Measurements from ENCODE around the gene PARD6B. TPM values are rescaled to one million over a fixed set of nuclear protein-coding genes. Genes with fewer than 3 reads are reported as not detected.

PARD6B gene, protein sequence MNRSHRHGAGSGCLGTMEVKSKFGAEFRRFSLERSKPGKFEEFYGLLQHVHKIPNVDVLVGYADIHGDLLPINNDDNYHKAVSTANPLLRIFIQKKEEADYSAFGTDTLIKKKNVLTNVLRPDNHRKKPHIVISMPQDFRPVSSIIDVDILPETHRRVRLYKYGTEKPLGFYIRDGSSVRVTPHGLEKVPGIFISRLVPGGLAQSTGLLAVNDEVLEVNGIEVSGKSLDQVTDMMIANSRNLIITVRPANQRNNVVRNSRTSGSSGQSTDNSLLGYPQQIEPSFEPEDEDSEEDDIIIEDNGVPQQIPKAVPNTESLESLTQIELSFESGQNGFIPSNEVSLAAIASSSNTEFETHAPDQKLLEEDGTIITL
- total RNA-seq (1 to 10 TPM; 2.5 to 5.2 (median 3.5) TPM), polyA plus RNA-seq (0.93 TPM)
- long read RNA-seq, donor 1, full-length matches to known transcripts = 3 of 3 reads
- long read RNA-seq, donor 1, partial matches to known transcripts = 0 of 3 reads
- long read RNA-seq, donor 1, other reads (novel, unspliced or antisense) = 0 of 3 reads
- long read RNA-seq, donor 2 = 0 reads
- long read RNA-seq, donor 3, partial matches to known transcripts = 0 of 2 reads
- long read RNA-seq, donor 3, other reads (novel, unspliced or antisense) = 2 of 2 reads
- long read RNA-seq, donor 4, full-length matches to known transcripts = 1 of 1 reads
- long read RNA-seq, donor 4, partial matches to known transcripts = 0 of 1 reads
- long read RNA-seq, donor 4, other reads (novel, unspliced or antisense) = 0 of 1 reads

DNA sequence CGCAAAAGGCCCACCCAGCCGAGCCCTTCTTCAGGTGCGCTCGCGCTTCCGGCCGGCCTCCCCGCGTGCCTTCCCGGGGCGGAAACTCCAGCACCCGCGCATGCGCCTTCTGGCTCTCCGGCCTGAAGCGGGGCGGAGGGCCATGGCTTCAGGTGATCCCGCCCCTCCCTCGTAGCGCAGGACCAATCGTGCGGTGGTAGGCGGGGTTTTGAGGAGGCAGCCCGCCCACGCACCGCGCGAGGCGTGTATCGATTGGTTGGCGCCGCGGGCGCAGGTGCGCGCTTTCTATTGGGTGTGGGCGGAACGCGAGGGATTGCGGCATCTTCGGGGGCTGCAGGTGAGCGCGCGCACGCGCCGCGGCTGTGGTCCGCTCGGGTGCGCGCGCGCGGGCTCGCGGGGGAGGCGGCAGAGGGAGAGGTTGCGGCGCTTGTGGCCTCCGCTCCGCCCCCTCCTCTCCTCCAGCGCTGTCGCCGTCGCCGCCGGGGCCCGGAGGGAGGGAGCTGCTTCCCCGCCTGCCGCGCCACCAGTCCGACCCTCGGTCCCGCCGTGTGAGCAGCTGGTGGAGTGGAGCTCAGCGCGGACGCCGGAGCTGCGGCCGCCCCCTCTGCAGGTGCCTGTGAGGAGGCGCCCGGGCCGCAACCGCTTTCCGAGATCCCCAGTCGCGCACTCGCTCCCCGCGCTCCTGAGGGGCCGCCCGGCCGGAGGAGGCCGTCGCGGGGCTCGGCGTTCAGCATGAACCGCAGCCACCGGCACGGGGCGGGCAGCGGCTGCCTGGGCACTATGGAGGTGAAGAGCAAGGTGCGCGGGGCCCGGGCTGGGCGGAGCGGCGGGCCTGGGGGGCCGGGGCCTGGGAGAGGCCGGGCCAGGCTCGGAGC is at the start of gene PARD6B:
Gene PARD6B, plus strand, starts transcription at position 526 of the 875 bp plus-strand sequence. Its CDS starts 207 bp downstream, at position 733.
- intact Hi-C loops (cut with DNase I) = loop anchor here in 1 of 4 donors (10.0 kb wide), 1 partner anchor 546 kb away; no protein-coding TSS in a partner anchor
- peak within 1 kb of the TSS; percentile 69 for H3K27ac ChIP-seq (ENCODE audit: low read length)
- WGBS = under 1% methylated on average over 114 of the region's 114 CpGs

DNA sequence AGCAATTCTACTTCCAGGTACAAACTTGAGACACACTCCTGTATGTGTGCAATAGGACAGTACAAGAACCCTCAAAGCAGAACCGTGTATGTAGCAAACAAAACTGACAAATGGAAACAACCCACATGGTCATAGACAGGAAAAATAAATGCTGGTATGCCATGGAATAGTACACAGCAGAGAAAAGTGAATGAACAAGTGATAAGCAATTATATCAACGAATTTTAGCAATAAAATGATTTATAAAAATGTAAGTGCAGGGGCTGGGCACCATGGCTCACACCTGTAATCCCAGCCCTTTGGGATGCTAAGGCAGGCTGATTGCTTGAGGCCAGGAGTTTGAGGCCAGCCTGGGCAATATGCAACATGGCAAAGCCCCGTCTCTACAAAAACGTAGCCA is 49.3 kb upstream of the PARD6B start:
- no peak for DNase-seq

More for the DNA sequence above, at the start of gene PARD6B:
- no peaks in the 10 kb centered on the region for H3K4me1 ChIP-seq (ENCODE audit: control insufficient read depth, insufficient read depth, low read length)
- no peaks in the 10 kb centered on the region for H3K27me3 ChIP-seq (ENCODE audit: control insufficient read depth, insufficient read depth)
- peak within 1 kb of the TSS; percentile 63 for H3K4me3 ChIP-seq (ENCODE audit: low read length)
- H3K9me3 ChIP-seq (ENCODE audit: control insufficient read depth, low read length) = no peaks in the 10 kb centered on the region
- DNase-seq (peak; percentile 94 to 98 (median 98)), ATAC-seq (peak; percentile 98)

DNA sequence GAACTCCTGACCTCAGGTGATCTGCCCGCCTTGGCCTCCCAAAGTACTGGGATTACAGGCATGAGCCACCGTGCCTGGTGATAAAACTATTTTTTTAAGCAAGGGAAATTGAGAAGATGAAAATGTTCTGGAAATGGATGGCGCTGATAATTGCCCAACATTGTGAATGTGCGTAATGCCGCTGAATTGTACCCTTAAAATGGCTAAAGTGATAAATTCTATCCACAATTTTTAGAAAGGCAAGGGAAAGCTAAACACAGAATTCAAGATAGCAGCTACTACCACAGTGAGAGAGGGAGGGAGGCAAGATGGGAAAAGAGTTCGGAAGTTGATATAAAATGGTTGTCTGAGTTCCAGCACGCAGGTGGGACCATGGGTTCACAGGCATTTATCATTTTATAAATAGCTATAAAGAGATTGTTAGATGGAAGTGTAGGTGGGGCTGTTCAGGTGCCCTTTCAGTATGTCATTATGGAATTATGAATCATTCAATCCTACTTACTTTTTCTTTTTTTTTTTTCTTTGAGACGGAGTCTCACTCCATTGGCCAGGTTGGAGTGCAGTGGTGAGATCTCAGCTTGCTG is 48.3 kb upstream of the PARD6B start:
- WGBS = 88% methylated on average over 8 of the region's 8 CpGs
- DNase-seq = no peak
- Histone ChIP-seq H3K4me1 (ENCODE audit: control insufficient read depth, insufficient read depth, low read length) (peaks cover 6% of the 10 kb centered on the region), H3K9me3 (ENCODE audit: control insufficient read depth, low read length) (no peaks in the 10 kb centered on the region), H3K27ac (ENCODE audit: low read length) (no peak overlapping the region), H3K4me3 (ENCODE audit: low read length) (no peak overlapping the region), H3K27me3 (ENCODE audit: control insufficient read depth, insufficient read depth) (no peaks in the 10 kb centered on the region)
- intact Hi-C loops (cut with DNase I) = no loop called here
- no peak for ATAC-seq

More for the DNA sequence above, 49.3 kb upstream of the PARD6B start:
- ATAC-seq = no peak
- Histone ChIP-seq H3K27ac (ENCODE audit: low read length) (no peak overlapping the region), H3K4me3 (ENCODE audit: low read length) (no peak overlapping the region), H3K4me1 (ENCODE audit: control insufficient read depth, insufficient read depth, low read length) (peaks cover 6% of the 10 kb centered on the region), H3K9me3 (ENCODE audit: control insufficient read depth, low read length) (no peaks in the 10 kb centered on the region), H3K27me3 (ENCODE audit: control insufficient read depth, insufficient read depth) (no peaks in the 10 kb centered on the region)
- intact Hi-C loops (cut with DNase I) = no loop called here
- 86% methylated on average over 4 of the region's 4 CpGs for WGBS

DNA sequence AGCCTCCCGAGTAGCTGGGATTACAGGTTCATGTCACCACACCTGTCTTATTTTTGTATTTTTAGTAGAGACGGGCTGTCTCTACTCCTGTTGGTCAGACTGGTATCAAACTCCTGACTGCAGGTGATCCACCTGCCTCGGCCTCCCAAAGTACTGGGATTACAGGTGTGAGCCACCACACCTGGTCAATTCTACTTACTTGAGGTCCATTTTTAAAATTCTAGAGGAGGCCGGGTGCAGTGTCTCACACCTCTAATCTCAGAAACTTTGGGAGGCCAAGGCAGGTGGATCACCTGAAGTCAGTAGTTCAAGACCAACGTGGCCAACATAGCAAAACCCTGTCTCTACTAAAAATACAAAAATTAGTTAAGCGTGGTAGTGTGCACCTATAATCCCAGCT is 47.8 kb upstream of the PARD6B start:
- no peaks in the 10 kb centered on the region for H3K9me3 ChIP-seq (ENCODE audit: control insufficient read depth, low read length)
- no peaks in the 10 kb centered on the region for H3K27me3 ChIP-seq (ENCODE audit: control insufficient read depth, insufficient read depth)
- H3K27ac ChIP-seq (ENCODE audit: low read length) = no peak overlapping the region
- H3K4me1 ChIP-seq (ENCODE audit: control insufficient read depth, insufficient read depth, low read length) = peaks cover 6% of the 10 kb centered on the region
- DNase-seq (no peak), ATAC-seq (no peak)
- 92% methylated on average over 6 of the region's 6 CpGs for WGBS
- H3K4me3 ChIP-seq (ENCODE audit: low read length) = no peak overlapping the region
- intact Hi-C loops (cut with DNase I) = no loop called here

DNA sequence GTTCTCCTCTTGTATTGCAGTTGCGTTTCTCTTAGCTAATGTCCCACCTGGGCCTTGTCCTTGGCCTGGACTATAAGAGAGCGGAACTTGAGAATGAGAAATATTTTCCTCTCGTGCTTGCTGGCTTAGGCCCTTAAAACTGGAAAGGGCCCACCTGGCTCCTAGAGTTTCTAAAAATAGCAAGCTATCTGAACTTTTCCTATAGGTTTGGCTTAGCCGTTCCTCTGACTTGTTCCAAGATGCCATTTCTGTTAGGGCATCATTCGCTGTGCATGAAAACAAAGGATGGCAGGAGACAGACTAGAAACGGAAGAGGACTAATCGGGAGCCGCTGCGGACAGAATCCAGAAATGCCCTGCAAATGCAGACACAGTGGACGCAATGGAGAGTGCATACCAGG is 44.6 kb upstream of the PARD6B start:
- H3K4me1 ChIP-seq (ENCODE audit: control insufficient read depth, insufficient read depth, low read length) = no peaks in the 10 kb centered on the region
- DNase-seq = no peak
- no peak overlapping the region for H3K27ac ChIP-seq (ENCODE audit: low read length)
- WGBS = 82% methylated on average over 10 of the region's 10 CpGs
- intact Hi-C loops (cut with DNase I) = no loop called here
- H3K27me3 ChIP-seq (ENCODE audit: control insufficient read depth, insufficient read depth) = no peaks in the 10 kb centered on the region
- no peak overlapping the region for H3K4me3 ChIP-seq (ENCODE audit: low read length)
- no peak for ATAC-seq
- H3K9me3 ChIP-seq (ENCODE audit: control insufficient read depth, low read length) = no peaks in the 10 kb centered on the region

DNA sequence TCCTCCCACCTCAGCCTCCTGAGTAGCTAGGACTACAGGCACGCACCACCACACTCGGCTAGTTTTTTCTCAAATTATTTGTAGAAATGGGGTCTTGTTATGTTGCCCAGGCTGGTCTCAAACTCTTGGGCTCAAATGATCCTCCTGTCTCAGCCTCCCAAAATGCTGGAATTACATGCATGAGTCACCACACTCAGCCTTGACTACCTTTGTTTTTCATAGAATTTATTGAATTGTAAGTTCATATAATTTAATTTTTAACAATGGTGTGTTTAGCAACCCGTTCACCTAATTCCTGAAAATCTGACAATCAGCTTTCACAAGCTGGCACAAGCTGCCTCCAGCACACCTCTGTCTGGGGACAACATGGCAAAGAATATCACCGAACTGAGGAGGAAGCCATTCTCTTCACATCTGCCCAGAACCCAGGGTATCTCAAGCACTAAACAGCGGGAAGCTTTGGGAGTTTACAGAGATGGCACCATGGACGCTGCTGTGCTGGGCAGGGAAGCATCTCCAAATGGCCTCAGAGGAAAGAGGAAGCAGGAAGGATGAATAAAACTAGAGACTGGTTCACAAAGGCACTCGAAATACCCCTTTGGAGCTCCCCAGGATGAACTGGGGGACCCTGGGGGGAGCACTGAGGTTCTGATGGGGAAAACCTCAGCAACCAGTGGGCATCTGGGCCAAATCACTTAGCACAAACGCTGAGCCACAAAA is 43.0 kb upstream of the PARD6B start:
- 88% methylated on average over 8 of the region's 8 CpGs for WGBS
- intact Hi-C loops (cut with DNase I) = no loop called here
- no peaks in the 10 kb centered on the region for H3K9me3 ChIP-seq (ENCODE audit: control insufficient read depth, low read length)
- DNase-seq (no peak), ATAC-seq (no peak)
- no peak overlapping the region for H3K27ac ChIP-seq (ENCODE audit: low read length)
- H3K4me3 ChIP-seq (ENCODE audit: low read length) = no peak overlapping the region
- no peaks in the 10 kb centered on the region for H3K27me3 ChIP-seq (ENCODE audit: control insufficient read depth, insufficient read depth)
- H3K4me1 ChIP-seq (ENCODE audit: control insufficient read depth, insufficient read depth, low read length) = no peaks in the 10 kb centered on the region

DNA sequence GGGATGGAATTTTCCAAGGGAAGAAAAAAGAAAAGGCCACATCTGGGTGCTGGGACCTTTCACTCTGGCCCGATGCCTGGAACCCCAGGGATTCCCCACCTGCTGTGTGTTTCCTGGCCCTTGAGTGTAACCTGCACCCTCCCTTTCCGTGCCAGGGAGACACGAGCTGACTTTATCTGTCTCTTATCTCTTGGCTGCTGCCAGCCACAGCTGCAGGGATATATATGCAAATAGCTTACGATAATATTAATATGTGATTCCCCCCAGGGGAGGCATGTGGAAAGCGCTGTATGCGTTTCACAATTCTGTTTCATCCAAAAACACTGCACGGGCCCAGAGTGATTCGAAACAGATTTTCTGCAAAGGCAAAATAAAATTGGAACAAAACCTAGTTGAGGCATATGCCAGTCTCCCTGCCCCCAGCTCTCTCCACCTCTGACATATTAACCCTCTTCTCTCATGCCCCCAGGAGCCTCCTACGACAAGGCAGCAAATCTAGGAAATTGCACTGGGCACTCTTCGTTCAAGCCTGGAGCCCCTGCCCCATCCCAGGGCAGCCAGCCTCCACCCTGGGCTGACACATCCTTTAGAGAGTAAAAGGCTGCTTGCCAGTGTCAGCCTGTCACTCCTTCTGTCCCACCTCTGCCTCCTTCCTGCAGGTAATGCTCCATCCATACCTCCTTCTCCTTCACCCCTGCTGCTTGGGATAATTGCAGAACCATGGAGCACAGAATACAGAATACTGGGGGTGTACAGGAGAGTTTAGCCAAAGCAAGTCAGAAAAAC is 41.3 kb upstream of the PARD6B start:
- no peaks in the 10 kb centered on the region for H3K9me3 ChIP-seq (ENCODE audit: control insufficient read depth, low read length)
- H3K27me3 ChIP-seq (ENCODE audit: control insufficient read depth, insufficient read depth) = no peaks in the 10 kb centered on the region
- H3K4me1 ChIP-seq (ENCODE audit: control insufficient read depth, insufficient read depth, low read length) = no peaks in the 10 kb centered on the region
- peak overlapping the region; percentile 8 for H3K27ac ChIP-seq (ENCODE audit: low read length)
- H3K4me3 ChIP-seq (ENCODE audit: low read length) = peak overlapping the region; percentile 59
- ATAC-seq = peak; percentile 41 to 49
- 30% methylated on average over 10 of the region's 10 CpGs for WGBS
- intact Hi-C loops (cut with DNase I) = no loop called here
- peak in 1 of 3 donors; percentile 34 for DNase-seq

DNA sequence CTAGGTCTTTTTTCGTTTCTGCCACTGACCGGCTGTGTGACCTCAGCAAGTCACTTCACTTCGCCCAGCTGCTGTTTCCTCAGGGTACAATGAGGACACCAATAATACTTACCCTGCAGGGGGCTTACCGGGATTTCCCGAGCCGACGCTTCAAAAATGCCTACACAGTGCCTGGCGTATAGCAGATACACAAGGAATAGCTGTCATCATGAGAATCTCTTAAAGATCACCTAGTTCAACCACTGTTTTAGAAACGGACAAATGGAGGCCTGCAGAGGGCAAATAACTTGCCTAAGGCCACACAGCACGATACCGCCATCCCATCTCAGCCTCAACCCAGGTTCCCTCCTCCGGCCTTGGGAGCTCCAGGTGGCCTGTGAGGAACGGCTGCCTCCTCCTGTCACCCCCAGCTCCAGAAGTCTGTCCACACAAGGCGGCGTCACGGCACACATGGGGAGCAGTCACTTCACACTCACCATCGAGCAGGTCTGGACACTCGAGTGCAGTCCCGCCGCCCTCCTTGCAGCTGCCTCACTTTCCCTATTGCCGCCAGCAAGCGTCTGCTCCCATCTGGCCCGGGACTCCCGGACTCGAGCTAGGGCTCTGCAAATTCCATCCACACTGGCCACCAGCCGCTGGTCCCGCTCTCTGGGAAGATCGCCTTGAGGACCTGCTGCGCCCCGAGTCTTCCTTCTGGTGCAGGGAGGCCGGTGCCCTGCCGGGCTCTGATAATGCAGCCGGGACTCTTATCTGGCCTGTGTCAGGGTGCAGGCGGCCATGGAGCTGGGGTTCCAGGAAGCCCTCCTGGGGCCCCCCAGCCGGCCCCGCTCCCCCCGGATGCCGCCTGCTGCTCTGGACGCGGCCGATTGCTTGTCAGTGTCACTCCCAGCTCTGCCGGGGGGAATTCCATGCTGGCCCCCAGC is 40.5 kb upstream of the PARD6B start, which contains the start of gene RIPOR3:
Gene RIPOR3, minus strand, starts transcription at position 893 of the 923 bp plus-strand sequence. Its CDS starts 414 bp downstream, at position 479.
- no peaks in the 10 kb centered on the region for H3K27me3 ChIP-seq (ENCODE audit: control insufficient read depth, insufficient read depth)
- DNase-seq = peak in 2 of 3 donors; percentile 61 to 68
- peak within 1 kb of the TSS; percentile 29 for H3K27ac ChIP-seq (ENCODE audit: low read length)
- WGBS = 9% methylated on average over 42 of the region's 42 CpGs
- peak; percentile 38 to 43 for ATAC-seq
- peak within 1 kb of the TSS; percentile 59 for H3K4me3 ChIP-seq (ENCODE audit: low read length)
- intact Hi-C loops (cut with DNase I) = no loop called here
- peaks cover 4% of the 10 kb centered on the region for H3K4me1 ChIP-seq (ENCODE audit: control insufficient read depth, insufficient read depth, low read length)
- H3K9me3 ChIP-seq (ENCODE audit: control insufficient read depth, low read length) = no peaks in the 10 kb centered on the region
